ENCODE results near the gene FARP1. TPM values are rescaled to one million over a fixed set of nuclear protein-coding genes. Genes with fewer than 3 reads are reported as not detected.

Gene FARP1
- total RNA-seq, 1 experiment from 2014 or later: 96.6 TPM

GRCh38 chr13:98335721-98336120 is 192.8 kb downstream of the FARP1 start (continued):
- no peak for TF ChIP-seq CTCF (IDR thresholded peaks at IDR 0.05)
- TF ChIP-seq ZBTB21 (CRISPR knock-in tag; IDR thresholded peaks at IDR 0.05; ENCODE audit: borderline replicate concordance): no peak
- no peak for TF ChIP-seq RELA (CRISPR knock-in tag; IDR thresholded peaks at IDR 0.05; ENCODE audit: borderline replicate concordance)

DNA sequence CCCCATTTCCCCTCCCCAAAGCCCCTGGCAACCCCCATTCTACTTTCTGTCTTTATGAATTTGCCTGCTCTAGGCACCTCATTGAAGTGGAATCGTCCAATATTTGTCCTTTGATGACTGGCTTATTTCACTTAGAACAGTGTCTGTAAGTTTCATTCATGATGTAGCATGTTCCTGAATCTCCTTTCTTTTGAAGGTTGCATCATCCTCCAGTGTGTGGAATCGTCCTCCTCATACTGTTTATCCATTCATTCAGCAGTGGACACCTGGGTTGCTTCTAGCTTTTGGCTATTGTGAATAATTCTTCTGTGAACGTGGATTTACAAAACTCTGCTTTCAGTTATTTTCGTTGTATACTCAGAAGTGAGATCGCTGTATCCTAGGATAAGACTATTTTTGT is 195.4 kb downstream of the FARP1 start:
- CTCF ChIA-PET: no interaction called here
- Mint-ChIP-seq H3K9me3 (peaks cover 19% of the 10 kb centered on the region), H3K27ac (no peak overlapping the region), H3K36me3 (peaks cover 21% of the 10 kb centered on the region), H3K27me3 (ENCODE audit: low read depth) (no peaks in the 10 kb centered on the region), H3K4me1 (peaks cover 28% of the 10 kb centered on the region), H3K4me3 (no peak overlapping the region)
- no peak for DNase-seq (ENCODE audit: low spot score)
- TF ChIP-seq GABPB1 (CRISPR knock-in tag; IDR thresholded peaks at IDR 0.05) (peak; percentile 40; the same call in 1 of the 2 replicates), HMGA2 (CRISPR knock-in tag; IDR thresholded peaks at IDR 0.05) (no peak)
- ATAC-seq: no peak
- POLR2A ChIA-PET: no interaction called here

GRCh38 chr13:98339684-98340425 is 197.0 kb downstream of the FARP1 start:
- Mint-ChIP-seq H3K9me3 (peaks cover 12% of the 10 kb centered on the region), H3K36me3 (peaks cover 12% of the 10 kb centered on the region), H3K27me3 (ENCODE audit: low read depth) (no peaks in the 10 kb centered on the region), H3K27ac (no peak overlapping the region), H3K4me1 (peaks cover 33% of the 10 kb centered on the region), H3K4me3 (no peak overlapping the region)
- ChIA-PET CTCF (interaction anchor here (1.0 to 1.2 kb wide), 2 partner anchors 10 kb away, joined by 4 to 5 read pairs; no protein-coding TSS in a partner anchor), POLR2A (interaction anchor here (0.7 kb wide), 1 partner anchor 29 kb away, joined by 5 read pairs; no protein-coding TSS in a partner anchor)
- TF ChIP-seq OVOL2 (CRISPR knock-in tag; IDR thresholded peaks at IDR 0.05; ENCODE audit: borderline replicate concordance): no peak
- no peak for TF ChIP-seq NR2C2 (CRISPR knock-in tag; IDR thresholded peaks at IDR 0.05)
- no peak for TF ChIP-seq HMGA2 (CRISPR knock-in tag; IDR thresholded peaks at IDR 0.05)
- TF ChIP-seq ZNF512 (CRISPR knock-in tag; IDR thresholded peaks at IDR 0.05; ENCODE audit: borderline replicate concordance): no peak
- no peak for TF ChIP-seq FOXK1 (CRISPR knock-in tag; IDR thresholded peaks at IDR 0.05)
- no peak for TF ChIP-seq TP53 (CRISPR knock-in tag; IDR thresholded peaks at IDR 0.05)
- no peak for TF ChIP-seq E2F1 (CRISPR knock-in tag; IDR thresholded peaks at IDR 0.05)
- TF ChIP-seq ELF4 (CRISPR knock-in tag; IDR thresholded peaks at IDR 0.05; ENCODE audit: low read depth): no peak
- TF ChIP-seq, protein P1, sequence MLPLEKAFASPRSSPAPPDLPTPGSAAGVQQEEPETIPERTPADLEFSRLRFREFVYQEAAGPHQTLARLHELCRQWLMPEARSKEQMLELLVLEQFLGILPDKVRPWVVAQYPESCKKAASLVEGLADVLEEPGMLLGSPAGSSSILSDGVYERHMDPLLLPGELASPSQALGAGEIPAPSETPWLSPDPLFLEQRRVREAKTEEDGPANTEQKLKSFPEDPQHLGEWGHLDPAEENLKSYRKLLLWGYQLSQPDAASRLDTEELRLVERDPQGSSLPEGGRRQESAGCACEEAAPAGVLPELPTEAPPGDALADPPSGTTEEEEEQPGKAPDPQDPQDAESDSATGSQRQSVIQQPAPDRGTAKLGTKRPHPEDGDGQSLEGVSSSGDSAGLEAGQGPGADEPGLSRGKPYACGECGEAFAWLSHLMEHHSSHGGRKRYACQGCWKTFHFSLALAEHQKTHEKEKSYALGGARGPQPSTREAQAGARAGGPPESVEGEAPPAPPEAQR (CRISPR knock-in tag; IDR thresholded peaks at IDR 0.05): no peak
- no peak for TF ChIP-seq ZNF219 (CRISPR knock-in tag; IDR thresholded peaks at IDR 0.05; ENCODE audit: borderline replicate concordance)
- TF ChIP-seq GRHL2 (CRISPR knock-in tag; IDR thresholded peaks at IDR 0.05; ENCODE audit: insufficient replicate concordance, severe bottlenecking): no peak
- TF ChIP-seq ATF1 (CRISPR knock-in tag; IDR thresholded peaks at IDR 0.05): no peak
- TF ChIP-seq, protein P2, sequence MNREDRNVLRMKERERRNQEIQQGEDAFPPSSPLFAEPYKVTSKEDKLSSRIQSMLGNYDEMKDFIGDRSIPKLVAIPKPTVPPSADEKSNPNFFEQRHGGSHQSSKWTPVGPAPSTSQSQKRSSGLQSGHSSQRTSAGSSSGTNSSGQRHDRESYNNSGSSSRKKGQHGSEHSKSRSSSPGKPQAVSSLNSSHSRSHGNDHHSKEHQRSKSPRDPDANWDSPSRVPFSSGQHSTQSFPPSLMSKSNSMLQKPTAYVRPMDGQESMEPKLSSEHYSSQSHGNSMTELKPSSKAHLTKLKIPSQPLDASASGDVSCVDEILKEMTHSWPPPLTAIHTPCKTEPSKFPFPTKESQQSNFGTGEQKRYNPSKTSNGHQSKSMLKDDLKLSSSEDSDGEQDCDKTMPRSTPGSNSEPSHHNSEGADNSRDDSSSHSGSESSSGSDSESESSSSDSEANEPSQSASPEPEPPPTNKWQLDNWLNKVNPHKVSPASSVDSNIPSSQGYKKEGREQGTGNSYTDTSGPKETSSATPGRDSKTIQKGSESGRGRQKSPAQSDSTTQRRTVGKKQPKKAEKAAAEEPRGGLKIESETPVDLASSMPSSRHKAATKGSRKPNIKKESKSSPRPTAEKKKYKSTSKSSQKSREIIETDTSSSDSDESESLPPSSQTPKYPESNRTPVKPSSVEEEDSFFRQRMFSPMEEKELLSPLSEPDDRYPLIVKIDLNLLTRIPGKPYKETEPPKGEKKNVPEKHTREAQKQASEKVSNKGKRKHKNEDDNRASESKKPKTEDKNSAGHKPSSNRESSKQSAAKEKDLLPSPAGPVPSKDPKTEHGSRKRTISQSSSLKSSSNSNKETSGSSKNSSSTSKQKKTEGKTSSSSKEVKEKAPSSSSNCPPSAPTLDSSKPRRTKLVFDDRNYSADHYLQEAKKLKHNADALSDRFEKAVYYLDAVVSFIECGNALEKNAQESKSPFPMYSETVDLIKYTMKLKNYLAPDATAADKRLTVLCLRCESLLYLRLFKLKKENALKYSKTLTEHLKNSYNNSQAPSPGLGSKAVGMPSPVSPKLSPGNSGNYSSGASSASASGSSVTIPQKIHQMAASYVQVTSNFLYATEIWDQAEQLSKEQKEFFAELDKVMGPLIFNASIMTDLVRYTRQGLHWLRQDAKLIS (CRISPR knock-in tag; IDR thresholded peaks at IDR 0.05; ENCODE audit: borderline replicate concordance): no peak
- TF ChIP-seq CREB1 (CRISPR knock-in tag; IDR thresholded peaks at IDR 0.05): no peak
- TF ChIP-seq SMAD4 (CRISPR knock-in tag; IDR thresholded peaks at IDR 0.05): no peak
- no peak for TF ChIP-seq E2F5 (CRISPR knock-in tag; IDR thresholded peaks at IDR 0.05)
- TF ChIP-seq TCF7 (CRISPR knock-in tag; IDR thresholded peaks at IDR 0.05; ENCODE audit: low read depth): no peak
- no peak for ATAC-seq
- no peak for DNase-seq (ENCODE audit: low spot score)

Measured in WTC11 (cell line).